Spleen (tissue), 7 donors: ENCODE measurements around the gene DUSP22.

Source experiments
- POLR2A ChIP-seq, 3 donors: fragments of 450-650 bp; IDR thresholded peaks; one replicate each; pipeline ENCODE4 v1.5.1; 2017; ENCODE audit warnings: antibody characterized with exemption in 3 of 3, mild to moderate bottlenecking in 1 of 3
- TF ChIP-seq, protein P1 (sequence below), 11 experiments: fragments of 200-600 bp in 7 of 11; fragments of 450-650 bp in 4 of 11; sonication (generic) in 4 of 11; IDR thresholded peaks in 8 of 11; conservative IDR thresholded peaks in 3 of 11; 1 replicate in 7 of 11; 2 replicates in 4 of 11; pipeline versions ENCODE4 v1.4.0 to v1.8.0; 2016 to 2021; ENCODE audit warnings: antibody characterized with exemption in 11 of 11, inconsistent platforms in 4 of 11, mild to moderate bottlenecking in 1 of 11
- donor health status: DM: no; HTN: no; CAD: no; lungs with moderate emphysema.
- donor health status: DM: no; HTN: no; CAD: no.
- donor health status: DM: no; HTN: no; CAD: no.

DNA sequence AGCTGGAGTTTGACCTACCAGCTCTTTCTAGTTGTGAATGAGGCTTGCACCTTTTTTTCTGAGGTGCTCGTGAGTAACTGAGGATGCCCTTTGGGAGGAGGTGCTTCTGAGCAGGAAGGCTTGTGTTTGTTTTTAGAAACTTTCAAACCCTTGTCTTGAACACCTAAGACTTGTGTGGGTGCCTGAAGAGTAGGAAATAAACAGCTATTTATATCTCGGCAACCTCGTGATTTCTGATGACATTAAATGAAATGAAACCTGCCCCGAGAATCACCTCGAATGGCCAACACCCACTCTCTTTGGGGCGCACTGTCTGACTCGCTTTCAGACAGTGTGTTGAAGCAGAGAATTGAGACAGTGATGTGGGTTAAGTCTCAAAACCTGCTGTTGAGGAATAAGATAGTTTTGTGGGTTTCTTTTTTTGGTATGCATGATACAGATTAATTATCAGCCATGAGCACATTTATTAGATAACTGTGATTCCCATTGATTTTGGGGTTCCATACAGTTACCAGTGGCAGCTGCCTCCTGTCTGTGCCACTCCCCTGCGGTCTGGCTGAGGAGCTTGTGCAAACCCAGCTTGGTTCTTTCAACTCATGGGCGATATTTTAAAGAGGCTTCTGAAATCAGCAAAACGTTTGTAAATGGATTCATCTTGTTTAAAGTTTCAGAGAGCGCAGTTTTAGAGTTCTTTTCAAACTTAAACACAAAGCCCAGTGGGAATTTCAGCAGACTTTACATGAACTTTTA lies 107.7 kb downstream of the DUSP22 start:
- TF ChIP-seq, protein P1, sequence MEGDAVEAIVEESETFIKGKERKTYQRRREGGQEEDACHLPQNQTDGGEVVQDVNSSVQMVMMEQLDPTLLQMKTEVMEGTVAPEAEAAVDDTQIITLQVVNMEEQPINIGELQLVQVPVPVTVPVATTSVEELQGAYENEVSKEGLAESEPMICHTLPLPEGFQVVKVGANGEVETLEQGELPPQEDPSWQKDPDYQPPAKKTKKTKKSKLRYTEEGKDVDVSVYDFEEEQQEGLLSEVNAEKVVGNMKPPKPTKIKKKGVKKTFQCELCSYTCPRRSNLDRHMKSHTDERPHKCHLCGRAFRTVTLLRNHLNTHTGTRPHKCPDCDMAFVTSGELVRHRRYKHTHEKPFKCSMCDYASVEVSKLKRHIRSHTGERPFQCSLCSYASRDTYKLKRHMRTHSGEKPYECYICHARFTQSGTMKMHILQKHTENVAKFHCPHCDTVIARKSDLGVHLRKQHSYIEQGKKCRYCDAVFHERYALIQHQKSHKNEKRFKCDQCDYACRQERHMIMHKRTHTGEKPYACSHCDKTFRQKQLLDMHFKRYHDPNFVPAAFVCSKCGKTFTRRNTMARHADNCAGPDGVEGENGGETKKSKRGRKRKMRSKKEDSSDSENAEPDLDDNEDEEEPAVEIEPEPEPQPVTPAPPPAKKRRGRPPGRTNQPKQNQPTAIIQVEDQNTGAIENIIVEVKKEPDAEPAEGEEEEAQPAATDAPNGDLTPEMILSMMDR (IDR thresholded peaks at IDR 0.05 in 8 of 11, conservative IDR thresholded peaks at IDR 0.05 in 3 of 11), result no peak
- TF ChIP-seq POLR2A (IDR thresholded peaks at IDR 0.05), result no peak
